ENCODE data around the gene AHDC1. TPM values are rescaled to one million over a fixed set of nuclear protein-coding genes. Genes with fewer than 3 reads are reported as not detected.
A peak's percentile ranks its signal among the peaks of the same experiment; 100 is the strongest.

Gene AHDC1
- total and polyA plus RNA-seq, 2 donors (not counting 1 experiment from before 2014, with no cell fraction given): 4.2 to 6.9 TPM

GRCh38 chr1:27562021-27562420, 41.9 kb downstream of the AHDC1 start:
- H4K20me1 ChIP-seq (ENCODE audit: control insufficient read depth, extremely low read depth, insufficient read depth, low read length): no peaks in the 10 kb centered on the region
- peak overlapping the region in 1 of 4 experiments; percentile 25 for H3K4me3 ChIP-seq (replicated peaks in 1 of 4; ENCODE audit: control extremely low read depth in 1 of 4, insufficient read depth in 1 of 4, low read depth in 3 of 4, low read length in 4 of 4)
- peak overlapping the region; percentile 42 for H3K9ac ChIP-seq (ENCODE audit: insufficient read depth, low read length)
- TF ChIP-seq EZH2 (IDR thresholded peaks at IDR 0.05; ENCODE audit: low read length, missing control alignments) (no peak), CTCF (conservative IDR thresholded peaks at IDR 0.05 in 1 of 2, IDR thresholded peaks at IDR 0.05 in 1 of 2; ENCODE audit: low read depth in 1 of 2, low read length in 2 of 2) (no peak)
- H3K79me2 ChIP-seq (ENCODE audit: control insufficient read depth, insufficient read depth, low read length): peaks cover 39% of the 10 kb centered on the region
- H3K9me3 ChIP-seq (ENCODE audit: control insufficient read depth, insufficient read depth, low read depth, low read length): no peaks in the 10 kb centered on the region
- no peak overlapping the region for H3K27ac ChIP-seq (ENCODE audit: insufficient read depth, low read length)
- no peak for DNase-seq (ENCODE audit: low read depth in 2 of 2)
- H3K4me1 ChIP-seq (ENCODE audit: control insufficient read depth, extremely low read depth, insufficient read depth, low read length): peaks cover 71% of the 10 kb centered on the region
- H3K27me3 ChIP-seq (ENCODE audit: control insufficient read depth, insufficient read depth, low read length): no peaks in the 10 kb centered on the region
- no peaks in the 10 kb centered on the region for H3K36me3 ChIP-seq (ENCODE audit: control insufficient read depth, insufficient read depth, low read length)
- peak overlapping the region; percentile 71 for H3K4me2 ChIP-seq (ENCODE audit: extremely low read depth, insufficient read depth, low read length)
- no peak overlapping the region for H2AFZ ChIP-seq (ENCODE audit: low read length)

- Histone ChIP-seq H3K9me3 (ENCODE audit: control insufficient read depth, insufficient read depth, low read depth, low read length) (no peaks in the 10 kb centered on the region), H3K4me3 (replicated peaks in 1 of 4; ENCODE audit: control extremely low read depth in 1 of 4, insufficient read depth in 1 of 4, low read depth in 3 of 4, low read length in 4 of 4) (peak overlapping the region in 1 of 4 experiments; percentile 25), H3K27ac (ENCODE audit: insufficient read depth, low read length) (peak overlapping the region; percentile 27), H3K36me3 (ENCODE audit: control insufficient read depth, insufficient read depth, low read length) (no peaks in the 10 kb centered on the region), H3K27me3 (ENCODE audit: control insufficient read depth, insufficient read depth, low read length) (no peaks in the 10 kb centered on the region), H2AFZ (ENCODE audit: low read length) (no peak overlapping the region), H3K4me1 (ENCODE audit: control insufficient read depth, extremely low read depth, insufficient read depth, low read length) (peaks cover 71% of the 10 kb centered on the region), H3K79me2 (ENCODE audit: control insufficient read depth, insufficient read depth, low read length) (peaks cover 36% of the 10 kb centered on the region), H4K20me1 (ENCODE audit: control insufficient read depth, extremely low read depth, insufficient read depth, low read length) (no peaks in the 10 kb centered on the region), H3K9ac (ENCODE audit: insufficient read depth, low read length) (peak overlapping the region; percentile 42), H3K4me2 (ENCODE audit: extremely low read depth, insufficient read depth, low read length) (peak overlapping the region; percentile 71)
- TF ChIP-seq CTCF (conservative IDR thresholded peaks at IDR 0.05 in 1 of 2, IDR thresholded peaks at IDR 0.05 in 1 of 2; ENCODE audit: low read depth in 1 of 2, low read length in 2 of 2) (no peak), EZH2 (IDR thresholded peaks at IDR 0.05; ENCODE audit: low read length, missing control alignments) (no peak)
- peak in 1 of 2 donors; percentile 36 for DNase-seq (ENCODE audit: low read depth in 2 of 2)
These were observed 42.6 kb downstream of the AHDC1 start for GRCh38 chr1:27561124-27561899.

GRCh38 chr1:27560268-27561123, 43.4 kb downstream of the AHDC1 start:
- H3K36me3 ChIP-seq (ENCODE audit: control insufficient read depth, insufficient read depth, low read length): no peaks in the 10 kb centered on the region
- peaks cover 72% of the 10 kb centered on the region for H3K4me1 ChIP-seq (ENCODE audit: control insufficient read depth, extremely low read depth, insufficient read depth, low read length)
- peak overlapping the region; percentile 8 for H3K27ac ChIP-seq (ENCODE audit: insufficient read depth, low read length)
- no peak overlapping the region for H2AFZ ChIP-seq (ENCODE audit: low read length)
- H3K79me2 ChIP-seq (ENCODE audit: control insufficient read depth, insufficient read depth, low read length): peaks cover 35% of the 10 kb centered on the region
- no peaks in the 10 kb centered on the region for H3K27me3 ChIP-seq (ENCODE audit: control insufficient read depth, insufficient read depth, low read length)
- H3K9me3 ChIP-seq (ENCODE audit: control insufficient read depth, insufficient read depth, low read depth, low read length): no peaks in the 10 kb centered on the region
- no peaks in the 10 kb centered on the region for H4K20me1 ChIP-seq (ENCODE audit: control insufficient read depth, extremely low read depth, insufficient read depth, low read length)
- no peak overlapping the region for H3K4me2 ChIP-seq (ENCODE audit: extremely low read depth, insufficient read depth, low read length)
- TF ChIP-seq EZH2 (IDR thresholded peaks at IDR 0.05; ENCODE audit: low read length, missing control alignments): no peak
- no peak for TF ChIP-seq CTCF (conservative IDR thresholded peaks at IDR 0.05 in 1 of 2, IDR thresholded peaks at IDR 0.05 in 1 of 2; ENCODE audit: low read depth in 1 of 2, low read length in 2 of 2)
- H3K9ac ChIP-seq (ENCODE audit: insufficient read depth, low read length): no peak overlapping the region
- H3K4me3 ChIP-seq (replicated peaks in 1 of 4; ENCODE audit: control extremely low read depth in 1 of 4, insufficient read depth in 1 of 4, low read depth in 3 of 4, low read length in 4 of 4): no peak overlapping the region
- DNase-seq (ENCODE audit: low read depth in 2 of 2): no peak

Measured in fibroblast of lung (primary cell).